Colonic mucosa (tissue), 4 donors: ENCODE data around the gene CD58. TPM values are rescaled to one million over a fixed set of nuclear protein-coding genes. Genes with fewer than 3 reads are reported as not detected.

Experiments
- DNase-seq: peaks from one replicate; pipeline ENCODE4 v3.0.0-alpha.2; 2020
- H3K27ac ChIP-seq: fragments of 200-600 bp; one replicate; pipeline ENCODE4 v1.8.0; 2021
- H3K27me3 ChIP-seq: fragments of 200-600 bp; one replicate; pipeline ENCODE4 v1.8.0; 2021
- H3K36me3 ChIP-seq: fragments of 200-600 bp; one replicate; pipeline ENCODE4 v1.8.0; 2021
- H3K4me1 ChIP-seq: fragments of 200-600 bp; one replicate; pipeline ENCODE4 v1.8.0; 2021; ENCODE audit warnings: mild to moderate bottlenecking
- H3K4me3 ChIP-seq: fragments of 200-600 bp; one replicate; pipeline ENCODE4 v1.8.0; 2021
- H3K9ac ChIP-seq, 2 donors: one replicate each; pipeline ENCODE4 v1.7.0; 2013; ENCODE audit warnings: control low read depth in 2 of 2, low read depth in 2 of 2, low read length in 2 of 2
- H3K9me3 ChIP-seq: fragments of 200-600 bp; one replicate; pipeline ENCODE4 v1.8.0; 2021
- CTCF ChIP-seq: fragments of 200-600 bp; IDR thresholded peaks from one replicate; pipeline ENCODE4 v1.8.0; 2022; ENCODE audit warnings: antibody characterized with exemption, mild to moderate bottlenecking
- intact Hi-C: fragments of 100-400 bp; cut with DNase I; formaldehyde crosslinking; loops from one replicate; pipeline ENCODE4 v1.14.1; 2022
- total RNA-seq, 2 donors: library from RNA; stranded (reverse); fragmentation: NEBNext Ultra II Directional in 1 of 2; extraction: Animal tissue kit (Norgen Biotek cat#: 25700) in 1 of 2; gene quantifications; one replicate each; pipeline ENCODE4 v1.2.1, GENCODE V29; 2021
- donor health status: healthy.
- donor health status: DM: no; HTN: no; CAD: no.
- donor health status: DM: no; HTN: no; CAD: no.

CD58 gene
- total RNA-seq, 2 donors from 2014 or later, result 16.1 to 25.9 TPM

- intact Hi-C loops, result no loop called here
- no peaks in the 10 kb centered on the region for H3K27me3 ChIP-seq
- no peak overlapping the region for H3K27ac ChIP-seq
- DNase-seq, result no peak
- H3K4me3 ChIP-seq, result no peak overlapping the region
- H3K9ac ChIP-seq, result no peak overlapping the region
- no peaks in the 10 kb centered on the region for H3K4me1 ChIP-seq
- TF ChIP-seq CTCF, result no peak
- H3K36me3 ChIP-seq, result no peaks in the 10 kb centered on the region
- no peaks in the 10 kb centered on the region for H3K9me3 ChIP-seq
These were observed 36.6 kb downstream of the CD58 start for GRCh38 chr1:116534014-116534739.

- intact Hi-C loops, result no loop called here
- no peak for TF ChIP-seq CTCF
- Histone ChIP-seq H3K9ac (no peak overlapping the region), H3K27ac (no peak overlapping the region), H3K9me3 (no peaks in the 10 kb centered on the region), H3K36me3 (no peaks in the 10 kb centered on the region), H3K27me3 (no peaks in the 10 kb centered on the region), H3K4me1 (no peaks in the 10 kb centered on the region), H3K4me3 (no peak overlapping the region)
- no peak for DNase-seq
These were observed 37.4 kb downstream of the CD58 start for GRCh38 chr1:116533429-116533820.

GRCh38 chr1:116532671-116533428 is 38.0 kb downstream of the CD58 start:
- Histone ChIP-seq H3K4me3 (no peak overlapping the region), H3K4me1 (no peaks in the 10 kb centered on the region), H3K9ac (no peak overlapping the region), H3K36me3 (no peaks in the 10 kb centered on the region), H3K27me3 (no peaks in the 10 kb centered on the region), H3K27ac (no peak overlapping the region), H3K9me3 (no peaks in the 10 kb centered on the region)
- intact Hi-C loops, result no loop called here
- DNase-seq, result no peak
- TF ChIP-seq CTCF, result no peak

DNA sequence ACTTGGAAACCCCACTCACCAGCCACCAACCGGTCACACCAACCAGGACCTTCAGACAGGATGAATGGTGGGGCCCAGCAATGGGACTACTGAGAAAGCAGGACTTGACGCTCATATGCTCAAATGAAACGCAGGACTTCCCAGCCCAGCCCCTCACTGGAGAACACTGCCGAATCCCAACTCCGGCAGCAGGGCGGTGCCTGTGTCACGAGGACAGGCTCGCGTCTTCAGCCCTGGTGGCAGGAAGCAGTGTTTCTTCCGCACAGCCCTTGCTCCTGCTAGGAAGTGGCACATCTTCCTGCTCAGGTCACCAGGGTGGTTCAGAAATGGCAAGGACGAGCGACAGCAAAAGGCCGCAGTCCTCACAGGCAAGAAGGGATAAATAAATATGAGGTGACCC is 38.9 kb downstream of the CD58 start:
- TF ChIP-seq CTCF, result no peak
- no peak for DNase-seq
- intact Hi-C loops, result no loop called here
- Histone ChIP-seq H3K36me3 (no peaks in the 10 kb centered on the region), H3K4me3 (no peak overlapping the region), H3K9ac (no peak overlapping the region), H3K27ac (no peak overlapping the region), H3K27me3 (no peaks in the 10 kb centered on the region), H3K4me1 (no peaks in the 10 kb centered on the region), H3K9me3 (no peaks in the 10 kb centered on the region)

- H3K9me3 ChIP-seq, result no peaks in the 10 kb centered on the region
- no peak overlapping the region for H3K9ac ChIP-seq
- H3K4me1 ChIP-seq, result no peaks in the 10 kb centered on the region
- H3K27ac ChIP-seq, result no peak overlapping the region
- H3K27me3 ChIP-seq, result no peaks in the 10 kb centered on the region
- no peaks in the 10 kb centered on the region for H3K36me3 ChIP-seq
- intact Hi-C loops, result no loop called here
- no peak for TF ChIP-seq CTCF
- no peak for DNase-seq
- no peak overlapping the region for H3K4me3 ChIP-seq
These were observed 41.1 kb downstream of the CD58 start for GRCh38 chr1:116529681-116530080.
